SJSA1 (cell line): ENCODE data around the gene FBLN1. TPM values are rescaled to one million over a fixed set of nuclear protein-coding genes. Genes with fewer than 3 reads are reported as not detected.

Experiments
- DNase-seq, 2 experiments: peaks; one replicate each; pipeline ENCODE4 v3.0.0-alpha.2; 2015 to 2020; ENCODE audit warnings: low spot score in 2 of 2, low read depth in 1 of 2
- H3K27ac ChIP-seq: fragments of 250-450 bp; sonication (Bioruptor Pico); 2 replicates; pipeline ENCODE4 v1.5.1; 2020; ENCODE audit warnings: mild to moderate bottlenecking, moderate library complexity
- H3K27me3 ChIP-seq: fragments of 250-450 bp; sonication (Bioruptor Pico); replicated peaks from 2 replicates; pipeline ENCODE4 v1.5.1; 2020; ENCODE audit warnings: mild to moderate bottlenecking, moderate library complexity
- H3K36me3 ChIP-seq: fragments of 250-450 bp; sonication (Bioruptor Pico); 2 replicates; pipeline ENCODE4 v1.5.1; 2020; ENCODE audit warnings: mild to moderate bottlenecking
- H3K4me1 ChIP-seq: fragments of 250-450 bp; sonication (Bioruptor Pico); replicated peaks from 2 replicates; pipeline ENCODE4 v1.6.1; 2021; ENCODE audit warnings: mild to moderate bottlenecking
- H3K4me3 ChIP-seq: fragments of 250-450 bp; sonication (Bioruptor Pico); 2 replicates; pipeline ENCODE4 v1.5.1; 2020; ENCODE audit warnings: mild to moderate bottlenecking
- H3K9me3 ChIP-seq: fragments of 250-450 bp; sonication (Bioruptor Pico); replicated peaks from 2 replicates; pipeline ENCODE4 v1.5.1; 2020; ENCODE audit warnings: mild to moderate bottlenecking
- total RNA-seq: library from RNA; depleted of rRNA; stranded (reverse); fragments of >200 nt; shearing (Covaris generic); gene quantifications from 2 replicates; pipeline ENCODE4 v1.2.3, GENCODE V29; 2014

FBLN1 gene
- total RNA-seq, 1 experiment from 2014 or later = 38.8 TPM

GRCh38 chr22:45468872-45469271 is 33.8 kb upstream of the FBLN1 start:
- H3K36me3 ChIP-seq = no peaks in the 10 kb centered on the region
- H3K9me3 ChIP-seq = no peaks in the 10 kb centered on the region; the same call in 1 of the 2 replicates
- H3K27me3 ChIP-seq = no peaks in the 10 kb centered on the region; the same call in 1 of the 2 replicates
- H3K27ac ChIP-seq = no peak overlapping the region
- peaks cover 34% of the 10 kb centered on the region for H3K4me1 ChIP-seq
- DNase-seq = no peak
- no peak overlapping the region for H3K4me3 ChIP-seq

DNA sequence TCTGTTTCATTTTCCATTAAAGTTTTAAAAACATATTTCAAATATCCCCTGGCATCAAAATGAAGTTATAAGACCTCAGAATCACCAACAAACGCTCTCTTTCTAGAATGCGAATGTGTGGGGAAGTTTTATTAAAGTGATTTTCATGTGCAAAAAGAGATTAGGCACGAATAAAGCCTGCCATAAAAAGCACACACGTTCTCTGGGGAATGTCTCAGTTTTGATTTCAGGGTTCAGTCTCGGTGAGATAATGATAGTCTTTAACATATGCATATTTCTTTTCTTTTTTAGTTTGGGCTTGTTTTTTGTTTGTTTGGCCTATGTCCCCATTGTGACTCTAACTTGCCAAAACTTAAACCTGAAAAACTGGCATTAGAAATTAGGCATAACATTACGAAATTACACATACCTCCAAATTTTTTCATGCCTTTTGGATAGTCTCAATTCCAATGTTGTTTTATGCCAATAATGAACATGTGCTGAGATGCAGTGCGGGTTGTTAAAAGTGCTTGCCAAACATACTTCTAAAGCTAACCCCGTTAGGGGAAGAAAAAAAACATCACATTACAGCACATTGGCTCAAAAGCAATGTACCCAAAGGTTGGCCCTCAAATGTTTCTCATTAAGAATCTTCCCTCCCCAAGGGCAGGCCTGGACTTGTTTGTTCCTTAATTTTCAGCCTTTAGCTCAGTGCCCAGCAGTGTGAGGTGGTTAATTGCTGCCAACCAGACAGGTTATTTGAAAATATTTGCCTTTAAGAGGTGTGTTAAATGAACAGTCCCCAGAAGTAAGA is 33.2 kb upstream of the FBLN1 start:
- no peaks in the 10 kb centered on the region; the same call in 1 of the 2 replicates for H3K27me3 ChIP-seq
- no peaks in the 10 kb centered on the region for H3K36me3 ChIP-seq
- no peaks in the 10 kb centered on the region; the same call in 1 of the 2 replicates for H3K9me3 ChIP-seq
- H3K27ac ChIP-seq = no peak overlapping the region
- no peak overlapping the region for H3K4me3 ChIP-seq
- peaks cover 34% of the 10 kb centered on the region for H3K4me1 ChIP-seq
- DNase-seq = no peak

- DNase-seq = no peak
- Histone ChIP-seq H3K27ac (no peak overlapping the region), H3K27me3 (no peaks in the 10 kb centered on the region; the same call in 1 of the 2 replicates), H3K4me3 (no peak overlapping the region), H3K4me1 (peaks cover 34% of the 10 kb centered on the region), H3K9me3 (no peaks in the 10 kb centered on the region; the same call in 1 of the 2 replicates), H3K36me3 (no peaks in the 10 kb centered on the region)
Observed at GRCh38 chr22:45470871-45471270, 31.8 kb upstream of the FBLN1 start.

DNA sequence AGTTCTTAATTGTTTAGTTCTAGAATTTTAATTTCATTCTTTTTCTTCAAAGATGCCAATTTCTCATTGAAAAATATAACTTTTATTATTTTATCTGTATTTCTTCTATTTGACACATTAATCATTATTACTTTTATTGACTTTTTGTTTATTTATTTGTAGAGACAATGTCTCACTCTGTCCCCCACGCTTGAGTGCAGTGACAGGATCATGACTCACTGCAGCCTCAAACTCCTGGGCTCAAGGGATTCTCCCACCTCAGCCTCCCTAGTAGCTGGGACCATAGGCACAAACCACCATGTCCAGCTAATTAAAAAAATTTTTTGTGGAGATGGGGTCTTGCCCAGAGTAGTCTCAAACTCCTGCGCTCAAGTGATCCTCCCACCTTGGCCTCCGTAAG is 30.3 kb upstream of the FBLN1 start:
- Histone ChIP-seq H3K36me3 (no peaks in the 10 kb centered on the region), H3K27me3 (no peaks in the 10 kb centered on the region; the same call in 1 of the 2 replicates), H3K27ac (no peak overlapping the region), H3K9me3 (no peaks in the 10 kb centered on the region; the same call in 1 of the 2 replicates), H3K4me3 (no peak overlapping the region), H3K4me1 (peaks cover 35% of the 10 kb centered on the region)
- no peak for DNase-seq

DNA sequence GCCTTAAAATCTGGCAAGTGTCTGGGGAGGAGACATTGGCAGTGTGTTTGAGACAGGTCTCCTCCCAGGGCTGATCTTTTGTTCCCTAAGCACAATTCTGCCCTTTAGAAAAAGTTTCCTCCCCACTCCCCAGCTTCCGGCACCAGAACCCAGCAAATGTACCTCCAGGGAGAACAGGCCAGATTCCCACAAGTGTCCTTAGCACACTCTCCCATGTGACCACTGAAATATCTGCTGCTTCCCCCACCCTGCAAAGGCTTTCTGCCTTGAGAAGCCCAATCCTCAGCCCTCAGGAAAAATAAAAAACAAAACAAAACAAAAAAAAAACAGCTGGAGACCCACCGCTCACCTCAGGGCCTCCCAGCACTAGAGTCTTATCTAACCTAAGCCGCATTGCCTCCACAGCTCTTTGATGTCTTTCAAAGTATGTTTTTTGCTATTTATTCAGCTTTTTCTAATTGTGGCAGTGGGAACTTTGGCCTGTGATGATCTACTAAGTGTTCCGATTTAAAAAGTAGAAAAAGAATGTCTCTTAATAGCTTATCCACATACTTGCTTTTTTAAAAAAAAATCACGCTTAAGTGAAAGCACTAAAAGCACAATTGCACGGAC is 29.0 kb upstream of the FBLN1 start:
- Histone ChIP-seq H3K27ac (no peak overlapping the region), H3K27me3 (no peaks in the 10 kb centered on the region; the same call in 1 of the 2 replicates), H3K4me1 (peaks cover 46% of the 10 kb centered on the region), H3K4me3 (no peak overlapping the region), H3K9me3 (no peaks in the 10 kb centered on the region), H3K36me3 (no peaks in the 10 kb centered on the region)
- DNase-seq = no peak

GRCh38 chr22:45475063-45475747 is 27.5 kb upstream of the FBLN1 start:
- Histone ChIP-seq H3K4me3 (no peak overlapping the region), H3K9me3 (no peaks in the 10 kb centered on the region), H3K27me3 (no peaks in the 10 kb centered on the region), H3K27ac (no peak overlapping the region), H3K4me1 (peaks cover 34% of the 10 kb centered on the region), H3K36me3 (no peaks in the 10 kb centered on the region)
- DNase-seq = no peak

DNA sequence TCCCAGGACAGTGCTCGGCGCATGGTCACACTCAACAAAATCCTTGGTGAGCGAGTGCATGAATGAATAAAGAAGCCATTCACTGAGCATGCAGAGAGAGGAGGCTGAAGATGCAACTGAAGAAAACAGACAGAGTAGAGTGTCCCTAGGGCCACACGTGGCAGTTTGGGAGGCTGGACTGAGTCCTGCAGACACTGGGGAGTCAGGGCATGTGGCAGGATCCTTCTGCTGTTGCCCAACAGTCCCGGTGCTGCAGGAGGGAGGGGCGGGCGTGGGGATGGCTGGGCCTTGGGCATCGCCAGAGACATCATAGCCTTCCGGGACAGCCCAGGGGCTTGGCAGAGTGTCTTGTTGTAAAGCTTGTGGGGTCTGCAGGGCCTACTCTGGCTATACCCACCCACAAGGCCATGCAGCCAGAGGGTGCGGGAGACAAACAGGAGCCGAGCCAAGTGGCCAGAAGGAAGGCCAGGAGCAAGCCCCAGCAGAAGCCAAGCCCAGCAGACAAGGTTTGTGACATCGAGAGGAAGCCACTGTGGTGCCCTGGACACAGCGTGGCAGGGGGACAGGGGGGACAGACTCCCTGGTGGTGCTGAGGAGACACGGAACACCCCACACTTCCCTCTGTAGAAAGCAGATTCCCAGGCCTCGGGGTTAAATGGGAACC is 26.7 kb upstream of the FBLN1 start:
- Histone ChIP-seq H3K27ac (no peak overlapping the region), H3K36me3 (no peaks in the 10 kb centered on the region), H3K27me3 (no peaks in the 10 kb centered on the region), H3K4me3 (no peak overlapping the region), H3K9me3 (no peaks in the 10 kb centered on the region), H3K4me1 (peaks cover 34% of the 10 kb centered on the region)
- DNase-seq = no peak

GRCh38 chr22:45476814-45477213 is 25.9 kb upstream of the FBLN1 start:
- no peak for DNase-seq
- H3K27me3 ChIP-seq = no peaks in the 10 kb centered on the region
- H3K4me1 ChIP-seq = peaks cover 30% of the 10 kb centered on the region
- H3K36me3 ChIP-seq = no peaks in the 10 kb centered on the region
- H3K27ac ChIP-seq = no peak overlapping the region
- no peaks in the 10 kb centered on the region for H3K9me3 ChIP-seq
- H3K4me3 ChIP-seq = no peak overlapping the region

- Histone ChIP-seq H3K9me3 (no peaks in the 10 kb centered on the region), H3K27ac (peak overlapping the region; percentile 87), H3K36me3 (no peaks in the 10 kb centered on the region), H3K4me3 (no peak overlapping the region), H3K27me3 (no peaks in the 10 kb centered on the region), H3K4me1 (peaks cover 24% of the 10 kb centered on the region)
- DNase-seq = no peak
Observed at GRCh38 chr22:45477366-45478107, 25.1 kb upstream of the FBLN1 start.

- H3K4me3 ChIP-seq = no peak overlapping the region
- H3K27ac ChIP-seq = peak overlapping the region; percentile 87
- no peaks in the 10 kb centered on the region for H3K9me3 ChIP-seq
- no peaks in the 10 kb centered on the region for H3K36me3 ChIP-seq
- H3K27me3 ChIP-seq = no peaks in the 10 kb centered on the region
- peak; percentile 81 to 85 for DNase-seq
- peaks cover 20% of the 10 kb centered on the region for H3K4me1 ChIP-seq
Observed at GRCh38 chr22:45478108-45478771, 24.4 kb upstream of the FBLN1 start.

- Histone ChIP-seq H3K27me3 (no peaks in the 10 kb centered on the region), H3K27ac (no peak overlapping the region), H3K36me3 (no peaks in the 10 kb centered on the region), H3K4me1 (peaks cover 16% of the 10 kb centered on the region), H3K4me3 (no peak overlapping the region), H3K9me3 (no peaks in the 10 kb centered on the region)
- no peak for DNase-seq
Observed at GRCh38 chr22:45480717-45481116, 22.0 kb upstream of the FBLN1 start.

GRCh38 chr22:45481661-45482060 is 21.0 kb upstream of the FBLN1 start:
- Histone ChIP-seq H3K36me3 (no peaks in the 10 kb centered on the region), H3K4me1 (peaks cover 16% of the 10 kb centered on the region), H3K4me3 (no peak overlapping the region), H3K27ac (no peak overlapping the region), H3K27me3 (no peaks in the 10 kb centered on the region), H3K9me3 (no peaks in the 10 kb centered on the region)
- DNase-seq = no peak

GRCh38 chr22:45482169-45482568 is 20.5 kb upstream of the FBLN1 start:
- no peak for DNase-seq
- Histone ChIP-seq H3K27ac (no peak overlapping the region), H3K4me1 (peaks cover 16% of the 10 kb centered on the region)

More at GRCh38 chr22:45482169-45482568, 20.5 kb upstream of the FBLN1 start:
- H3K4me3 ChIP-seq = no peak overlapping the region
- H3K36me3 ChIP-seq = no peaks in the 10 kb centered on the region
- no peaks in the 10 kb centered on the region for H3K27me3 ChIP-seq
- no peaks in the 10 kb centered on the region for H3K9me3 ChIP-seq
